Lower leg skin (tissue), 3 donors: ENCODE results near the gene SRPRB.

ENCODE experiments used
- POLR2A ChIP-seq, 2 donors: fragments of 450-650 bp; IDR thresholded peaks; one replicate each; pipeline ENCODE4 v1.6.1; 2016 to 2017; ENCODE audit warnings: antibody characterized with exemption in 2 of 2, mild to moderate bottlenecking in 1 of 2, moderate library complexity in 1 of 2
- TF ChIP-seq, protein P1 (sequence below), 3 donors: fragments of 450-650 bp; IDR thresholded peaks; one replicate each; pipeline ENCODE4 v1.5.1; 2016; ENCODE audit warnings: antibody characterized with exemption in 3 of 3, mild to moderate bottlenecking in 3 of 3, moderate library complexity in 2 of 3

DNA sequence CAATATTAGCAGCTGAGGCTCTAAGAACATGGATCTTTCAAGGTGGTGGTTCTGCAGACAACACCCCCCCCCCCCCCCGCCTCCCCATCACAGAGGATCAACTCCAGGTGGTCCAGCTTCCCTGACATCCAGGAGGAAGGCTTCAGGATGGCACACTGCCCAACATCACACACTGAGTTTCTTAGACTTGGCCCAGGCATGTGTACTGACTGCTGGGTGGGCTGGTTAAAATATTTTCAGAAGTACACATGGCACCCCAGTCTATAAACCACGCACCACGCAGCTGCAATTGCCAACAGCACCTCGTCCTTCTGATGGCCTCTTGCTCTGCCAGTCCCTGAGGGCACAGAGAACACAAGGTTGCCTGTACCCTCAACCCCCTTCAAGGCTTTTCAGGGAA is 22.1 kb downstream of the SRPRB start:
- TF ChIP-seq, protein P1, sequence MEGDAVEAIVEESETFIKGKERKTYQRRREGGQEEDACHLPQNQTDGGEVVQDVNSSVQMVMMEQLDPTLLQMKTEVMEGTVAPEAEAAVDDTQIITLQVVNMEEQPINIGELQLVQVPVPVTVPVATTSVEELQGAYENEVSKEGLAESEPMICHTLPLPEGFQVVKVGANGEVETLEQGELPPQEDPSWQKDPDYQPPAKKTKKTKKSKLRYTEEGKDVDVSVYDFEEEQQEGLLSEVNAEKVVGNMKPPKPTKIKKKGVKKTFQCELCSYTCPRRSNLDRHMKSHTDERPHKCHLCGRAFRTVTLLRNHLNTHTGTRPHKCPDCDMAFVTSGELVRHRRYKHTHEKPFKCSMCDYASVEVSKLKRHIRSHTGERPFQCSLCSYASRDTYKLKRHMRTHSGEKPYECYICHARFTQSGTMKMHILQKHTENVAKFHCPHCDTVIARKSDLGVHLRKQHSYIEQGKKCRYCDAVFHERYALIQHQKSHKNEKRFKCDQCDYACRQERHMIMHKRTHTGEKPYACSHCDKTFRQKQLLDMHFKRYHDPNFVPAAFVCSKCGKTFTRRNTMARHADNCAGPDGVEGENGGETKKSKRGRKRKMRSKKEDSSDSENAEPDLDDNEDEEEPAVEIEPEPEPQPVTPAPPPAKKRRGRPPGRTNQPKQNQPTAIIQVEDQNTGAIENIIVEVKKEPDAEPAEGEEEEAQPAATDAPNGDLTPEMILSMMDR (IDR thresholded peaks at IDR 0.05), result no peak
- TF ChIP-seq POLR2A (IDR thresholded peaks at IDR 0.05), result no peak
